ENCODE results near the gene P2RY12. TPM values are rescaled to one million over a fixed set of nuclear protein-coding genes. Genes with fewer than 3 reads are reported as not detected.
"Not testable (repeated sequence)": the region's sequence is repeated elsewhere in the genome, so short reads cannot be mapped to it uniquely, and the experiment has no call there.

Gene P2RY12
- total RNA-seq, 2 donors from 2014 or later = 1.4 to 2.7 TPM

- DNase-seq (no peak), ATAC-seq (no peak)
- intact Hi-C loops (cut with DNase I) = no loop called here
These were observed 10.1 kb upstream of the P2RY12 start for GRCh38 chr3:151394611-151395010.

GRCh38 chr3:151393941-151394340, 9.4 kb upstream of the P2RY12 start:
- ATAC-seq (no peak), DNase-seq (no peak)
- intact Hi-C loops (cut with DNase I) = no loop called here

- ATAC-seq = no peak
- no peak for DNase-seq
- intact Hi-C loops (cut with DNase I) = no loop called here
These were observed 8.7 kb upstream of the P2RY12 start for GRCh38 chr3:151393146-151393830.

GRCh38 chr3:151392191-151392590, 7.6 kb upstream of the P2RY12 start:
- intact Hi-C loops (cut with DNase I); DNase-seq; ATAC-seq: not testable (repeated sequence)

- intact Hi-C loops (cut with DNase I) = no loop called here
- ATAC-seq (no peak), DNase-seq (no peak)
These were observed 7.2 kb upstream of the P2RY12 start for GRCh38 chr3:151391720-151392119.

- intact Hi-C loops (cut with DNase I) = no loop called here
- ATAC-seq = no peak
- DNase-seq = no peak
These were observed 3.3 kb upstream of the P2RY12 start for GRCh38 chr3:151387842-151388241.

GRCh38 chr3:151387432-151387831, 2.9 kb upstream of the P2RY12 start:
- ATAC-seq (no peak), DNase-seq (no peak)
- intact Hi-C loops (cut with DNase I) = no loop called here

GRCh38 chr3:151386056-151386455, 1.5 kb upstream of the P2RY12 start:
- intact Hi-C loops (cut with DNase I) = no loop called here
- no peak for DNase-seq
- ATAC-seq = no peak

GRCh38 chr3:151383956-151384355, 597 bp downstream of the P2RY12 start:
- ATAC-seq (peak in 1 of 2 donors; percentile 35), DNase-seq (no peak)
- intact Hi-C loops (cut with DNase I) = no loop called here

GRCh38 chr3:151383111-151383510, 1.4 kb downstream of the P2RY12 start:
- no peak for ATAC-seq
- no peak for DNase-seq
- intact Hi-C loops (cut with DNase I) = no loop called here

GRCh38 chr3:151382671-151383070, 1.9 kb downstream of the P2RY12 start:
- intact Hi-C loops (cut with DNase I) = no loop called here
- no peak for ATAC-seq

GRCh38 chr3:151379083-151379734, 5.3 kb downstream of the P2RY12 start:
- DNase-seq = peak; percentile 27

More at GRCh38 chr3:151382671-151383070, 1.9 kb downstream of the P2RY12 start:
- no peak for DNase-seq

GRCh38 chr3:151377768-151378385, 6.7 kb downstream of the P2RY12 start:
- ATAC-seq (no peak), DNase-seq (no peak)
- intact Hi-C loops (cut with DNase I) = no loop called here

More at GRCh38 chr3:151379083-151379734, 5.3 kb downstream of the P2RY12 start:
- intact Hi-C loops (cut with DNase I) = no loop called here
- peak in 1 of 2 donors; percentile 68 for ATAC-seq

GRCh38 chr3:151372063-151372820, 12.3 kb downstream of the P2RY12 start:
- no peak for ATAC-seq
- intact Hi-C loops (cut with DNase I) = no loop called here
- no peak for DNase-seq

- intact Hi-C loops (cut with DNase I) = no loop called here
- ATAC-seq (no peak), DNase-seq (no peak)
These were observed 13.0 kb downstream of the P2RY12 start for GRCh38 chr3:151371526-151371925.

- DNase-seq (no peak), ATAC-seq (no peak)
- intact Hi-C loops (cut with DNase I) = no loop called here
These were observed 17.1 kb downstream of the P2RY12 start for GRCh38 chr3:151367448-151367847.

GRCh38 chr3:151366993-151367392, 17.6 kb downstream of the P2RY12 start:
- DNase-seq (no peak), ATAC-seq (no peak)
- intact Hi-C loops (cut with DNase I) = no loop called here

GRCh38 chr3:151362751-151363174, 21.8 kb downstream of the P2RY12 start:
- DNase-seq (no peak), ATAC-seq (peak; percentile 55 to 63)
- intact Hi-C loops (cut with DNase I) = no loop called here

- DNase-seq (no peak), ATAC-seq (no peak)
- intact Hi-C loops (cut with DNase I) = no loop called here
These were observed 27.1 kb downstream of the P2RY12 start for GRCh38 chr3:151357463-151357850.

Data from left cardiac atrium (tissue), 4 donors.